ENCODE results near the gene TBC1D16. TPM values are rescaled to one million over a fixed set of nuclear protein-coding genes. Genes with fewer than 3 reads are reported as not detected.

The TBC1D16 gene
- total and polyA plus RNA-seq, 10 of the 15 experiments (the other 5 are each of a cell fraction or from before 2014, with no cell fraction given) = 0.01 to 0.13 (median 0.06) TPM; not detected in 3

GRCh38 chr17:79968116-79968515 lies 67.6 kb downstream of the TBC1D16 start:
- Histone ChIP-seq H3K9me3 (replicated peaks; ENCODE audit: control insufficient read depth, insufficient read depth, low read length) (no peaks in the 10 kb centered on the region), H3K9ac (ENCODE audit: control insufficient read depth, insufficient read depth, low read length) (no peak overlapping the region), H3K36me3 (ENCODE audit: control insufficient read depth in 2 of 2, insufficient read depth in 2 of 2, low read length in 1 of 2) (no peaks in the 10 kb centered on the region), H3K27ac (ENCODE audit: control insufficient read depth, insufficient read depth) (no peak overlapping the region), H3K4me1 (ENCODE audit: control insufficient read depth, insufficient read depth, low read length) (no peaks in the 10 kb centered on the region), H3K79me2 (ENCODE audit: control insufficient read depth, insufficient read depth, low read length) (no peaks in the 10 kb centered on the region), H3K4me3 (no peak overlapping the region), H3K4me2 (ENCODE audit: control insufficient read depth, insufficient read depth) (no peak overlapping the region), H3K27me3 (replicated peaks in 1 of 2; ENCODE audit: control insufficient read depth in 2 of 2, insufficient read depth in 2 of 2, low read length in 1 of 2) (peaks cover 0 to 2% of the 10 kb centered on the region in 2 experiments; a peak in 2 of 4 replicates), H4K20me1 (ENCODE audit: control insufficient read depth, insufficient read depth) (no peaks in the 10 kb centered on the region), H2AFZ (ENCODE audit: control insufficient read depth, low read depth, low read length) (no peak overlapping the region)
- ChIA-PET POLR2A (interaction anchor here (0.6 kb wide), 1 partner anchor 200 kb away, joined by 3 read pairs; no protein-coding TSS in a partner anchor), SMC1A (ENCODE audit: uncharacterized antibody, unreplicated experiment) (interaction anchor here (0.8 to 1.4 kb wide), 3 partner anchors 37 to 181 kb away, joined by 3 to 4 read pairs (median 3); no protein-coding TSS in a partner anchor), RAD21 (ENCODE audit: unreplicated experiment) (interaction anchor here (0.6 to 0.8 kb wide), 2 partner anchors 37 to 123 kb away, joined by 3 to 4 read pairs; no protein-coding TSS in a partner anchor), CTCF (interaction anchor here (0.9 to 2.2 kb wide), 4 partner anchors 157 to 226 kb away, joined by 3 to 11 read pairs (median 6); no protein-coding TSS in a partner anchor)
- no peak for TF ChIP-seq ZSCAN29 (IDR thresholded peaks at IDR 0.05)
- no peak for TF ChIP-seq IKZF1 (conservative IDR thresholded peaks at IDR 0.05)
- no peak for TF ChIP-seq SMARCA5 (IDR thresholded peaks at IDR 0.05)
- TF ChIP-seq ZNF24 (IDR thresholded peaks at IDR 0.05) = no peak
- no peak for TF ChIP-seq STAT1 (conservative IDR thresholded peaks at IDR 0.05)
- TF ChIP-seq CBFB (IDR thresholded peaks at IDR 0.05; ENCODE audit: low read depth) = no peak
- TF ChIP-seq HDGF (IDR thresholded peaks at IDR 0.05) = no peak
- TF ChIP-seq MEF2A (IDR thresholded peaks at IDR 0.05; ENCODE audit: insufficient read depth, low read depth, low read length) = no peak
- no peak for TF ChIP-seq YBX1 (IDR thresholded peaks at IDR 0.05)
- TF ChIP-seq USF1 (IDR thresholded peaks at IDR 0.05; ENCODE audit: borderline replicate concordance, extremely low read length, insufficient read depth, low read depth, low read length) = no peak
- TF ChIP-seq PAX5 (IDR thresholded peaks at IDR 0.05; ENCODE audit: borderline replicate concordance, low read depth, low read length) = no peak
- no peak for TF ChIP-seq PKNOX1 (IDR thresholded peaks at IDR 0.05)
- TF ChIP-seq CBX3 (IDR thresholded peaks at IDR 0.05; ENCODE audit: borderline replicate concordance, low read depth) = no peak
- TF ChIP-seq EGR1 (IDR thresholded peaks at IDR 0.05; ENCODE audit: borderline replicate concordance in 1 of 2, low read depth in 2 of 2, low read length in 2 of 2) = no peak
- no peak for TF ChIP-seq CEBPB (IDR thresholded peaks at IDR 0.05; ENCODE audit: borderline replicate concordance in 1 of 2, low read depth in 2 of 2, low read length in 2 of 2)
- TF ChIP-seq IRF4 (IDR thresholded peaks at IDR 0.05; ENCODE audit: low read depth, low read length) = no peak
- TF ChIP-seq GABPA (IDR thresholded peaks at IDR 0.05; ENCODE audit: low read depth) = no peak
- no peak for TF ChIP-seq SUZ12 (IDR thresholded peaks at IDR 0.05; ENCODE audit: unreplicated experiment)
- TF ChIP-seq CHD4 (IDR thresholded peaks at IDR 0.05) = no peak
- no TSS peak for BruUV-seq (replicated peaks)
- intact Hi-C loops (cut with micrococcal nuclease; ENCODE audit: unreplicated experiment) (no loop called here), in situ Hi-C loops (cut with MboI) (no loop called here)
- WGBS (ENCODE audit: insufficient coverage, insufficient replicate concordance, low lambda C conversion rate, missing lambda C conversion rate) = 52% methylated on average over 5 of the region's 5 CpGs
- no peak for FAIRE-seq
- no peak for DNase-seq (ENCODE audit: low read depth, low spot score)
- no peak for ATAC-seq

All from GM12878 (cell line).